ENCODE measurements around the gene CEMIP.

GRCh38 chr15:80988148-80988796 lies 209.1 kb downstream of the CEMIP start:
- no peak for TF ChIP-seq POLR2A (IDR thresholded peaks at IDR 0.05)
- TF ChIP-seq, protein P1, sequence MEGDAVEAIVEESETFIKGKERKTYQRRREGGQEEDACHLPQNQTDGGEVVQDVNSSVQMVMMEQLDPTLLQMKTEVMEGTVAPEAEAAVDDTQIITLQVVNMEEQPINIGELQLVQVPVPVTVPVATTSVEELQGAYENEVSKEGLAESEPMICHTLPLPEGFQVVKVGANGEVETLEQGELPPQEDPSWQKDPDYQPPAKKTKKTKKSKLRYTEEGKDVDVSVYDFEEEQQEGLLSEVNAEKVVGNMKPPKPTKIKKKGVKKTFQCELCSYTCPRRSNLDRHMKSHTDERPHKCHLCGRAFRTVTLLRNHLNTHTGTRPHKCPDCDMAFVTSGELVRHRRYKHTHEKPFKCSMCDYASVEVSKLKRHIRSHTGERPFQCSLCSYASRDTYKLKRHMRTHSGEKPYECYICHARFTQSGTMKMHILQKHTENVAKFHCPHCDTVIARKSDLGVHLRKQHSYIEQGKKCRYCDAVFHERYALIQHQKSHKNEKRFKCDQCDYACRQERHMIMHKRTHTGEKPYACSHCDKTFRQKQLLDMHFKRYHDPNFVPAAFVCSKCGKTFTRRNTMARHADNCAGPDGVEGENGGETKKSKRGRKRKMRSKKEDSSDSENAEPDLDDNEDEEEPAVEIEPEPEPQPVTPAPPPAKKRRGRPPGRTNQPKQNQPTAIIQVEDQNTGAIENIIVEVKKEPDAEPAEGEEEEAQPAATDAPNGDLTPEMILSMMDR (IDR thresholded peaks at IDR 0.05), result no peak

Data from transverse colon (tissue), 3 donors.